ENCODE measurements around the gene PPP1R3D. TPM values are rescaled to one million over a fixed set of nuclear protein-coding genes. Genes with fewer than 3 reads are reported as not detected.

PPP1R3D gene
- total and polyA plus RNA-seq, 2 of the 13 experiments (the other 11 are each of a cell fraction or from before 2014, with no cell fraction given) = 1.2 to 3.7 TPM

- TF ChIP-seq TMF1 (CRISPR knock-in tag; IDR thresholded peaks at IDR 0.05; ENCODE audit: low read depth) (no peak), GABPA (IDR thresholded peaks at IDR 0.05; ENCODE audit: low read depth, low read length) (no peak), GABPA (CRISPR knock-in tag; IDR thresholded peaks at IDR 0.05; ENCODE audit: low read depth) (no peak), ZBTB4 (CRISPR knock-in tag; IDR thresholded peaks at IDR 0.05; ENCODE audit: borderline replicate concordance) (peak; percentile 50; the same call in 1 of the 2 replicates), ZEB1 (IDR thresholded peaks at IDR 0.05; ENCODE audit: insufficient replicate concordance, low read depth) (no peak), IRF1 (CRISPR knock-in tag; IDR thresholded peaks at IDR 0.05; ENCODE audit: low read depth) (no peak), PAWR (CRISPR knock-in tag; IDR thresholded peaks at IDR 0.05; ENCODE audit: borderline replicate concordance) (no peak), ZNF800 (CRISPR knock-in tag; IDR thresholded peaks at IDR 0.05) (no peak), FOXJ3 (CRISPR knock-in tag; IDR thresholded peaks at IDR 0.05; ENCODE audit: borderline replicate concordance) (no peak), SALL1 (CRISPR knock-in tag; IDR thresholded peaks at IDR 0.05) (peak; percentile 10; the same call in 1 of the 2 replicates), ZIK1 (CRISPR knock-in tag; IDR thresholded peaks at IDR 0.05; ENCODE audit: borderline replicate concordance, low read depth) (no peak), HNRNPL (IDR thresholded peaks at IDR 0.05; ENCODE audit: low read depth, low read length) (no peak), SMYD3 (CRISPR knock-in tag; IDR thresholded peaks at IDR 0.05) (no peak), SP1 (IDR thresholded peaks at IDR 0.05) (no peak), SP1 (CRISPR knock-in tag; IDR thresholded peaks at IDR 0.05) (no peak), ZNF441 (CRISPR knock-in tag; IDR thresholded peaks at IDR 0.05; ENCODE audit: borderline replicate concordance) (no peak)
- TF ChIP-seq, protein P1, sequence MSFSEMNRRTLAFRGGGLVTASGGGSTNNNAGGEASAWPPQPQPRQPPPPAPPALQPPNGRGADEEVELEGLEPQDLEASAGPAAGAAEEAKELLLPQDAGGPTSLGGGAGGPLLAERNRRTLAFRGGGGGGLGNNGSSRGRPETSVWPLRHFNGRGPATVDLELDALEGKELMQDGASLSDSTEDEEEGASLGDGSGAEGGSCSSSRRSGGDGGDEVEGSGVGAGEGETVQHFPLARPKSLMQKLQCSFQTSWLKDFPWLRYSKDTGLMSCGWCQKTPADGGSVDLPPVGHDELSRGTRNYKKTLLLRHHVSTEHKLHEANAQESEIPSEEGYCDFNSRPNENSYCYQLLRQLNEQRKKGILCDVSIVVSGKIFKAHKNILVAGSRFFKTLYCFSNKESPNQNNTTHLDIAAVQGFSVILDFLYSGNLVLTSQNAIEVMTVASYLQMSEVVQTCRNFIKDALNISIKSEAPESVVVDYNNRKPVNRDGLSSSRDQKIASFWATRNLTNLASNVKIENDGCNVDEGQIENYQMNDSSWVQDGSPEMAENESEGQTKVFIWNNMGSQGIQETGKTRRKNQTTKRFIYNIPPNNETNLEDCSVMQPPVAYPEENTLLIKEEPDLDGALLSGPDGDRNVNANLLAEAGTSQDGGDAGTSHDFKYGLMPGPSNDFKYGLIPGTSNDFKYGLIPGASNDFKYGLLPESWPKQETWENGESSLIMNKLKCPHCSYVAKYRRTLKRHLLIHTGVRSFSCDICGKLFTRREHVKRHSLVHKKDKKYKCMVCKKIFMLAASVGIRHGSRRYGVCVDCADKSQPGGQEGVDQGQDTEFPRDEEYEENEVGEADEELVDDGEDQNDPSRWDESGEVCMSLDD (CRISPR knock-in tag; IDR thresholded peaks at IDR 0.05; ENCODE audit: borderline replicate concordance) = no peak
- TF ChIP-seq, protein P2, sequence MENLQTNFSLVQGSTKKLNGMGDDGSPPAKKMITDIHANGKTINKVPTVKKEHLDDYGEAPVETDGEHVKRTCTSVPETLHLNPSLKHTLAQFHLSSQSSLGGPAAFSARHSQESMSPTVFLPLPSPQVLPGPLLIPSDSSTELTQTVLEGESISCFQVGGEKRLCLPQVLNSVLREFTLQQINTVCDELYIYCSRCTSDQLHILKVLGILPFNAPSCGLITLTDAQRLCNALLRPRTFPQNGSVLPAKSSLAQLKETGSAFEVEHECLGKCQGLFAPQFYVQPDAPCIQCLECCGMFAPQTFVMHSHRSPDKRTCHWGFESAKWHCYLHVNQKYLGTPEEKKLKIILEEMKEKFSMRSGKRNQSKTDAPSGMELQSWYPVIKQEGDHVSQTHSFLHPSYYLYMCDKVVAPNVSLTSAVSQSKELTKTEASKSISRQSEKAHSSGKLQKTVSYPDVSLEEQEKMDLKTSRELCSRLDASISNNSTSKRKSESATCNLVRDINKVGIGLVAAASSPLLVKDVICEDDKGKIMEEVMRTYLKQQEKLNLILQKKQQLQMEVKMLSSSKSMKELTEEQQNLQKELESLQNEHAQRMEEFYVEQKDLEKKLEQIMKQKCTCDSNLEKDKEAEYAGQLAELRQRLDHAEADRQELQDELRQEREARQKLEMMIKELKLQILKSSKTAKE (CRISPR knock-in tag; IDR thresholded peaks at IDR 0.05; ENCODE audit: borderline replicate concordance) = no peak
Observed at GRCh38 chr20:59939052-59939878, 840 bp downstream of the PPP1R3D start (continued).

Measured in HepG2 (cell line).